ENCODE results near the gene CATSPERB. TPM values are rescaled to one million over a fixed set of nuclear protein-coding genes. Genes with fewer than 3 reads are reported as not detected.

CATSPERB gene
- total and polyA plus RNA-seq, 2 of the 8 experiments (the other 6 are each of a cell fraction or from before 2014, with no cell fraction given), result 0.11 to 0.30 TPM

DNA sequence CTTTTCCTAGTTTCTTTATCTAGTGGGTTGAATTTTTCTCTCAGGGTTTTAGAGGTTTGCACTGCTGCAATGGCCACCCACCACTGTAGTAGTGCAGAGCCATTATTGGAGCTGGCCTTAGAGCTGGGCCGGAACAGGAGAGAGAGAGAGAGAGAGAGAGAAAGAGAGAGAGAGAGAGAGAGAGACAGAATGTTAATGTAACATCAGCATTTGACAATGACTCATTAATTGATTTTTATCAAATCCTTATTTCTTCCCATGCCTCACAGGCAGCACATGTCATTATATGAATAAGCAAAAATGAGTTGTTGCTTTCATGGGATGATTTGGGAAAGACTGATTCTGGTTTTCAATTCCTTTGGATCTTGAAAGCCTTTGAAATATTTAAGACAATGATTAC is 145.5 kb downstream of the CATSPERB start:
- no CpG with 5 or more reads among the region's 1 CpG for WGBS, 2 experiments (ENCODE audit: extremely low coverage in 1 of 2, insufficient coverage in 1 of 2, insufficient read length in 1 of 2, insufficient replicate concordance in 2 of 2, low coverage in 1 of 2, low lambda C conversion rate in 2 of 2, missing lambda C conversion rate in 1 of 2)
- no peak for DNase-seq (ENCODE audit: low read depth in 1 of 2, low spot score in 2 of 2)
- TF ChIP-seq JUN (IDR thresholded peaks at IDR 0.05; ENCODE audit: low read depth, low read length) (no peak), POU5F1 (IDR thresholded peaks at IDR 0.05; ENCODE audit: low read depth, low read length) (no peak), MAFK (IDR thresholded peaks at IDR 0.05; ENCODE audit: low read depth, low read length) (no peak), CTBP2 (IDR thresholded peaks at IDR 0.05; ENCODE audit: borderline replicate concordance, insufficient read depth, insufficient read length, low read length) (no peak), SP2 (IDR thresholded peaks at IDR 0.05; ENCODE audit: low read length) (no peak), SP4 (IDR thresholded peaks at IDR 0.05; ENCODE audit: low read length) (no peak), HDAC6 (IDR thresholded peaks at IDR 0.05; ENCODE audit: low read depth, low read length) (no peak), NRF1 (IDR thresholded peaks at IDR 0.05; ENCODE audit: low read depth, low read length) (no peak), CHD1 (IDR thresholded peaks at IDR 0.05; ENCODE audit: low read depth, low read length) (no peak), POLR2AphosphoS5 (IDR thresholded peaks at IDR 0.05; ENCODE audit: low read depth, low read length) (no peak), JUND (IDR thresholded peaks at IDR 0.05; ENCODE audit: low read length) (no peak), GTF2F1 (IDR thresholded peaks at IDR 0.05; ENCODE audit: borderline replicate concordance, low read depth, low read length) (no peak), TEAD4 (IDR thresholded peaks at IDR 0.05; ENCODE audit: low read depth, low read length) (no peak), USF2 (IDR thresholded peaks at IDR 0.05; ENCODE audit: low read length) (no peak)
- TF ChIP-seq, protein P1, sequence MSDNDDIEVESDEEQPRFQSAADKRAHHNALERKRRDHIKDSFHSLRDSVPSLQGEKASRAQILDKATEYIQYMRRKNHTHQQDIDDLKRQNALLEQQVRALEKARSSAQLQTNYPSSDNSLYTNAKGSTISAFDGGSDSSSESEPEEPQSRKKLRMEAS (IDR thresholded peaks at IDR 0.05), result no peak

More for the DNA sequence above, 145.5 kb downstream of the CATSPERB start:
- Histone ChIP-seq H2BK20ac (ENCODE audit: low read length) (no peak overlapping the region), H2AFZ (ENCODE audit: low read length) (no peak overlapping the region), H3K14ac (ENCODE audit: insufficient read length) (no peak overlapping the region), H3K18ac (ENCODE audit: extremely low read depth, low read length) (no peak overlapping the region), H2AK5ac (ENCODE audit: low read depth, low read length) (no peak overlapping the region), H2BK5ac (ENCODE audit: low read depth, low read length) (no peak overlapping the region), H3K56ac (replicated peaks; ENCODE audit: insufficient read length, low read depth, low read length) (no peak overlapping the region), H3K9ac (replicated peaks in 1 of 4; ENCODE audit: extremely low read depth in 1 of 4, low read depth in 3 of 4, low read length in 3 of 4) (no peak overlapping the region), H2BK12ac (ENCODE audit: low read depth, low read length) (no peak overlapping the region), H3K4me2 (ENCODE audit: insufficient read depth in 1 of 2, low read depth in 2 of 2, low read length in 2 of 2) (no peak overlapping the region), H3K36me3 (ENCODE audit: control insufficient read depth in 2 of 4, insufficient read depth in 4 of 4, low read length in 3 of 4) (no peaks in the 10 kb centered on the region), H4K91ac (replicated peaks; ENCODE audit: insufficient read length, low read length) (no peak overlapping the region), H3K27me3 (replicated peaks in 1 of 4; ENCODE audit: control insufficient read depth in 3 of 4, extremely low read depth in 1 of 4, insufficient read depth in 3 of 4, low read length in 3 of 4) (no peaks in the 10 kb centered on the region), H3K4ac (replicated peaks; ENCODE audit: insufficient read length, low read depth, low read length) (no peak overlapping the region), H3K4me1 (replicated peaks in 1 of 4; ENCODE audit: control insufficient read depth in 3 of 4, insufficient read depth in 4 of 4, low read length in 3 of 4) (peaks cover 3 to 12% (median 3%) of the 10 kb centered on the region in 4 experiments; a peak in 6 of 7 replicates), H4K8ac (ENCODE audit: extremely low read depth, insufficient read depth, low read length) (no peak overlapping the region), H4K20me1 (replicated peaks in 1 of 2; ENCODE audit: control insufficient read depth in 1 of 2, insufficient read depth in 2 of 2, low read length in 2 of 2) (no peaks in the 10 kb centered on the region), H2BK15ac (ENCODE audit: low read length) (no peak overlapping the region), H3K23ac (ENCODE audit: insufficient read length) (no peak overlapping the region), H4K5ac (ENCODE audit: insufficient read length, low read depth, low read length) (no peak overlapping the region), H3K27ac (ENCODE audit: low read depth, low read length) (no peak overlapping the region), H3K23me2 (ENCODE audit: low read depth, low read length) (no peaks in the 10 kb centered on the region), H2BK120ac (replicated peaks; ENCODE audit: low read depth, low read length) (no peak overlapping the region), H3K79me2 (ENCODE audit: control insufficient read depth in 1 of 2, insufficient read depth in 2 of 2, low read length in 2 of 2) (no peaks in the 10 kb centered on the region), H3K79me1 (ENCODE audit: low read depth, low read length) (no peaks in the 10 kb centered on the region), H3K4me3 (ENCODE audit: extremely low read depth in 1 of 4, insufficient read depth in 2 of 4, low read depth in 3 of 4, low read length in 4 of 4) (no peak overlapping the region), H3K9me3 (ENCODE audit: insufficient read depth in 2 of 2, low read depth in 1 of 2, low read length in 1 of 2) (no peaks in the 10 kb centered on the region)
- CTCF ChIA-PET (ENCODE audit: partially characterized antibody), result no interaction called here
- no peak for FAIRE-seq
- POLR2A ChIA-PET (ENCODE audit: partially characterized antibody), result no interaction called here

All from H1 (cell line).